Naive thymus-derived CD8-positive, alpha-beta T cell (primary cell): ENCODE data around the gene COQ8B. TPM values are rescaled to one million over a fixed set of nuclear protein-coding genes. Genes with fewer than 3 reads are reported as not detected.

Experiments used
- ATAC-seq, 2 donors: fragments of 150-1000 bp; cut with Tn5 transposase in 1 of 2; sonication (Bioruptor Pico), chemical (Tn5 transposase) in 1 of 2; 1 replicate in 1 of 2; 2 replicates in 1 of 2; pipeline ENCODE4 v1.10.0; 2021; ENCODE audit warnings: mild to moderate bottlenecking in 2 of 2, moderate library complexity in 2 of 2
- POLR2A ChIA-PET: fragments of 350-600 bp; sonication (Branson Sonifier 250); formaldehyde crosslinking; loops from one replicate; lab custom pipeline; 2021; ENCODE audit warnings: antibody characterized with exemption; lab: Charles Lee
- DNase-seq, 10 donors: peaks; one replicate each; pipeline versions ENCODE4 v3.0.0 to v3.0.0-alpha.2; 2020 to 2022
- H3K27ac Mint-ChIP-seq, 10 donors: one replicate each; pipeline ENCODE4 v1.8.0; 2020 to 2022; ENCODE audit warnings: mild to moderate bottlenecking in 10 of 10, mixed read lengths in 10 of 10, moderate library complexity in 4 of 10, inconsistent platforms in 1 of 10
- H3K27me3 Mint-ChIP-seq, 5 donors: one replicate each; pipeline ENCODE4 v1.8.0; 2021 to 2022; ENCODE audit warnings: mixed read lengths in 5 of 5
- H3K36me3 Mint-ChIP-seq, 3 donors: one replicate each; pipeline ENCODE4 v1.8.0; 2020 to 2022; ENCODE audit warnings: mixed read lengths in 3 of 3, mild to moderate bottlenecking in 2 of 3, inconsistent platforms in 1 of 3
- H3K4me1 Mint-ChIP-seq, 4 donors: one replicate each; pipeline ENCODE4 v1.8.0; 2021 to 2022; ENCODE audit warnings: mixed read lengths in 4 of 4
- H3K4me3 Mint-ChIP-seq, 10 donors: one replicate each; pipeline ENCODE4 v1.8.0; 2020 to 2022; ENCODE audit warnings: mild to moderate bottlenecking in 10 of 10, mixed read lengths in 10 of 10, moderate library complexity in 6 of 10, inconsistent platforms in 1 of 10
- H3K9me3 Mint-ChIP-seq, 9 donors: one replicate each; pipeline ENCODE4 v1.8.0; 2020 to 2022; ENCODE audit warnings: mixed read lengths in 9 of 9, mild to moderate bottlenecking in 3 of 9, inconsistent platforms in 1 of 9, moderate library complexity in 1 of 9
- polyA plus RNA-seq, 3 donors: library from polyadenylated mRNA; unstranded; fragments of 300-500 nt; fragmentation: Illumina TruSeq; gene quantifications; one replicate each; pipeline ENCODE4 v1.2.3, GENCODE V29; 2021
- total RNA-seq, 8 experiments: library from RNA in 2 of 8; stranded (reverse) in 2 of 8; gene quantifications; one replicate each; pipeline ENCODE4 v1.2.3 and lab custom pipeline; 2021 to 2026

COQ8B gene
- total and polyA plus RNA-seq, 5 experiments from 2014 or later, result 9.8 to 39.3 (median 14.8) TPM

GRCh38 chr19:40754611-40755247 lies 38.0 kb upstream of the COQ8B start:
- peak overlapping the region; percentile 83 to 93 (median 91) for H3K27ac Mint-ChIP-seq

GRCh38 chr19:40752257-40752781 lies 35.6 kb upstream of the COQ8B start:
- Mint-ChIP-seq H3K27me3 (no peaks in the 10 kb centered on the region), H3K4me1 (peaks cover 34 to 72% (median 67%) of the 10 kb centered on the region in 4 donors), H3K9me3 (no peaks in the 10 kb centered on the region), H3K36me3 (peaks cover 3 to 34% (median 8%) of the 10 kb centered on the region in 3 donors), H3K4me3 (peak overlapping the region; percentile 91 to 100 (median 99)), H3K27ac (peak overlapping the region; percentile 87 to 99 (median 98))
- DNase-seq, result no peak
- POLR2A ChIA-PET, result interaction anchor here (1.1 to 4.7 kb wide), 7 partner anchors 9 to 510 kb away, joined by 4 to 115 read pairs (median 9); partner anchors contain the start of genes COQ8B, EGLN2, ITPKC and RAB4B
- no peak for ATAC-seq

More at GRCh38 chr19:40754611-40755247, 38.0 kb upstream of the COQ8B start:
- POLR2A ChIA-PET, result interaction anchor here (0.6 to 3.4 kb wide), 8 partner anchors 11 to 509 kb away, joined by 3 to 15 read pairs (median 4); partner anchors contain the start of genes EGLN2 and RAB4B
- no peak for ATAC-seq
- DNase-seq, result peak in 1 of 10 donors; percentile 27
- H3K4me3 Mint-ChIP-seq, result peak overlapping the region; percentile 73 to 91 (median 84)
- peaks cover 8 to 55% (median 12%) of the 10 kb centered on the region in 3 donors for H3K36me3 Mint-ChIP-seq
- H3K4me1 Mint-ChIP-seq, result peaks cover 34 to 72% (median 69%) of the 10 kb centered on the region in 4 donors
- H3K27me3 Mint-ChIP-seq, result no peaks in the 10 kb centered on the region
- no peaks in the 10 kb centered on the region for H3K9me3 Mint-ChIP-seq

GRCh38 chr19:40750874-40751537 lies 34.3 kb upstream of the COQ8B start, which contains the start of gene SNRPA:
Gene SNRPA, plus strand, starts transcription at chr19:40751203. Its CDS starts 206 bp downstream, at chr19:40751409.
- POLR2A ChIA-PET, result interaction anchor here (0.6 to 4.7 kb wide), 23 partner anchors 9 to 701 kb away, joined by 3 to 115 read pairs (median 4); partner anchors contain the start of genes COQ8B, EGLN2, HNRNPUL1 and ITPKC
- peaks cover 28 to 59% (median 55%) of the 10 kb centered on the region in 4 donors for H3K4me1 Mint-ChIP-seq
- H3K27ac Mint-ChIP-seq, result peak within 1 kb of the TSS; percentile 88 to 99 (median 99)
- H3K27me3 Mint-ChIP-seq, result no peaks in the 10 kb centered on the region
- H3K9me3 Mint-ChIP-seq, result no peaks in the 10 kb centered on the region
- DNase-seq (peak; percentile 86 to 100 (median 95)), ATAC-seq (peak; percentile 72 to 76)
- peak within 1 kb of the TSS; percentile 91 to 100 (median 99) for H3K4me3 Mint-ChIP-seq
- H3K36me3 Mint-ChIP-seq, result peaks cover 3 to 22% (median 8%) of the 10 kb centered on the region in 3 donors

GRCh38 chr19:40750058-40750873 lies 33.6 kb upstream of the COQ8B start, which contains the start of gene ACTMAP:
Gene ACTMAP, minus strand, starts transcription at chr19:40750477. Its CDS starts 674 bp downstream, at chr19:40749803.
- POLR2A ChIA-PET, result interaction anchor here (0.5 to 4.7 kb wide), 27 partner anchors 8 to 702 kb away, joined by 3 to 115 read pairs (median 4); partner anchors contain the start of genes COQ8B, EGLN2, HNRNPUL1 and ITPKC
- peak in 9 of 10 donors; percentile 94 to 100 (median 100) for DNase-seq
- no peaks in the 10 kb centered on the region for H3K27me3 Mint-ChIP-seq
- peak; percentile 87 to 90 for ATAC-seq
- H3K9me3 Mint-ChIP-seq, result no peaks in the 10 kb centered on the region
- peaks cover 3 to 15% (median 8%) of the 10 kb centered on the region in 3 donors for H3K36me3 Mint-ChIP-seq
- peak within 1 kb of the TSS; percentile 91 to 100 (median 99) for H3K4me3 Mint-ChIP-seq
- H3K27ac Mint-ChIP-seq, result peak within 1 kb of the TSS; percentile 88 to 99 (median 99)
- H3K4me1 Mint-ChIP-seq, result peaks cover 28 to 52% (median 47%) of the 10 kb centered on the region in 4 donors

- H3K4me3 Mint-ChIP-seq, result no peak overlapping the region
- H3K4me1 Mint-ChIP-seq, result peaks cover 19 to 34% (median 27%) of the 10 kb centered on the region in 4 donors
- no peak for DNase-seq
- peaks cover 2 to 8% (median 7%) of the 10 kb centered on the region in 3 donors for H3K36me3 Mint-ChIP-seq
- no peaks in the 10 kb centered on the region for H3K27me3 Mint-ChIP-seq
- POLR2A ChIA-PET, result interaction anchor here (4.1 kb wide), 1 partner anchor 51 kb away, joined by 46 read pairs; the partner anchor contains the start of gene EGLN2
- no peak for ATAC-seq
- no peak overlapping the region for H3K27ac Mint-ChIP-seq
- no peaks in the 10 kb centered on the region for H3K9me3 Mint-ChIP-seq
Observed at GRCh38 chr19:40747536-40747935, 30.9 kb upstream of the COQ8B start.

GRCh38 chr19:40745402-40745780 lies 28.7 kb upstream of the COQ8B start:
- Mint-ChIP-seq H3K4me3 (no peak overlapping the region), H3K27ac (peak overlapping the region in 3 of 10 donors; percentile 15 to 65 (median 25)), H3K36me3 (peaks cover 0 to 1% (median 0%) of the 10 kb centered on the region in 3 donors), H3K9me3 (no peaks in the 10 kb centered on the region), H3K27me3 (no peaks in the 10 kb centered on the region), H3K4me1 (peaks cover 10 to 20% (median 14%) of the 10 kb centered on the region in 4 donors)
- POLR2A ChIA-PET, result no interaction called here
- ATAC-seq (no peak), DNase-seq (no peak)

- H3K27ac Mint-ChIP-seq, result peak overlapping the region in 2 of 10 donors; percentile 65 to 73
- DNase-seq, result peak in 3 of 10 donors; percentile 17 to 34 (median 25)
- H3K4me1 Mint-ChIP-seq, result peaks cover 4 to 14% (median 8%) of the 10 kb centered on the region in 4 donors
- no peaks in the 10 kb centered on the region for H3K36me3 Mint-ChIP-seq
- POLR2A ChIA-PET, result interaction anchor here (0.5 to 1.6 kb wide), 3 partner anchors 33 to 57 kb away, joined by 5 to 6 read pairs (median 5); partner anchors contain the start of genes EGLN2 and RAB4B
- H3K4me3 Mint-ChIP-seq, result no peak overlapping the region
- H3K9me3 Mint-ChIP-seq, result no peaks in the 10 kb centered on the region
- no peaks in the 10 kb centered on the region for H3K27me3 Mint-ChIP-seq
- peak in 1 of 2 donors; percentile 54 for ATAC-seq
Observed at GRCh38 chr19:40744554-40745401, 28.1 kb upstream of the COQ8B start.

GRCh38 chr19:40743926-40744325 lies 27.2 kb upstream of the COQ8B start:
- Mint-ChIP-seq H3K27me3 (no peaks in the 10 kb centered on the region), H3K9me3 (no peaks in the 10 kb centered on the region), H3K4me1 (peaks cover 0 to 7% (median 2%) of the 10 kb centered on the region in 4 donors), H3K4me3 (peak overlapping the region in 1 of 10 donors; percentile 47), H3K27ac (no peak overlapping the region), H3K36me3 (peaks cover 0 to 7% (median 0%) of the 10 kb centered on the region in 3 donors)
- ATAC-seq, result no peak
- DNase-seq, result no peak
- POLR2A ChIA-PET, result interaction anchor here (1.3 to 1.6 kb wide), 2 partner anchors 34 to 54 kb away, joined by 5 read pairs; partner anchors contain the start of genes EGLN2 and RAB4B

- Mint-ChIP-seq H3K4me3 (no peak overlapping the region), H3K27ac (peak overlapping the region in 1 of 10 donors; percentile 13), H3K27me3 (no peaks in the 10 kb centered on the region), H3K4me1 (peaks cover 0 to 2% (median 0%) of the 10 kb centered on the region in 4 donors), H3K36me3 (peaks cover 0 to 10% (median 0%) of the 10 kb centered on the region in 3 donors), H3K9me3 (no peaks in the 10 kb centered on the region)
- POLR2A ChIA-PET, result interaction anchor here (1.0 kb wide), 1 partner anchor 8 kb away, joined by 3 read pairs; the partner anchor contains the start of genes ACTMAP and SNRPA
- ATAC-seq (no peak), DNase-seq (no peak)
Observed at GRCh38 chr19:40742886-40743285, 26.2 kb upstream of the COQ8B start.

- DNase-seq (no peak), ATAC-seq (no peak)
- Mint-ChIP-seq H3K27me3 (no peaks in the 10 kb centered on the region), H3K27ac (peak overlapping the region in 1 of 10 donors; percentile 24), H3K4me1 (peaks cover 0 to 2% (median 0%) of the 10 kb centered on the region in 4 donors), H3K4me3 (no peak overlapping the region), H3K36me3 (peaks cover 0 to 14% (median 0%) of the 10 kb centered on the region in 3 donors), H3K9me3 (no peaks in the 10 kb centered on the region)
- POLR2A ChIA-PET, result interaction anchor here (1.0 kb wide), 1 partner anchor 8 kb away, joined by 3 read pairs; the partner anchor contains the start of genes ACTMAP and SNRPA
Observed at GRCh38 chr19:40742477-40742876, 25.8 kb upstream of the COQ8B start.
